Upper lobe of left lung (tissue), 6 donors: ENCODE data around the gene ABCB11. TPM values are rescaled to one million over a fixed set of nuclear protein-coding genes. Genes with fewer than 3 reads are reported as not detected.

Source experiments
- ATAC-seq, 2 donors: fragments of 200-7000 bp; cut with Tn5 transposase; one replicate each; pipeline ENCODE4 v1.9.1; 2022; ENCODE audit warnings: mild to moderate bottlenecking in 2 of 2, moderate library complexity in 2 of 2; ENCODE audit not compliant: low FRiP score in 2 of 2
- DNase-seq, 2 donors: peaks; one replicate each; pipeline ENCODE4 v3.0.0-alpha.2; 2019 to 2020
- H3K27ac ChIP-seq, 4 donors: fragments of 200-600 bp; sonication (generic); one replicate each; pipeline ENCODE4 v1.5.1; 2016 to 2019
- H3K27me3 ChIP-seq, 4 donors: fragments of 200-600 bp; sonication (generic); one replicate each; pipeline ENCODE4 v1.5.1; 2017 to 2019
- H3K36me3 ChIP-seq, 4 donors: fragments of 200-600 bp; sonication (generic); one replicate each; pipeline ENCODE4 v1.5.1; 2016 to 2019
- H3K4me1 ChIP-seq, 4 donors: fragments of 200-600 bp; sonication (generic); one replicate each; pipeline ENCODE4 v1.5.1; 2018 to 2019
- H3K4me3 ChIP-seq, 4 donors: fragments of 200-600 bp; sonication (generic); one replicate each; pipeline ENCODE4 v1.5.1; 2017 to 2019; ENCODE audit warnings: mild to moderate bottlenecking in 2 of 4, moderate library complexity in 1 of 4
- H3K9me3 ChIP-seq, 4 donors: fragments of 200-600 bp; sonication (generic); one replicate each; pipeline ENCODE4 v1.5.1; 2018 to 2019
- EP300 ChIP-seq, 4 donors: sonication (generic); formaldehyde crosslinking; IDR thresholded peaks; one replicate each; pipeline ENCODE4 v1.5.1; 2017; ENCODE audit warnings: antibody characterized with exemption in 4 of 4, control low read depth in 2 of 4
- POLR2A ChIP-seq, 4 donors: fragments of 450-650 bp; IDR thresholded peaks; one replicate each; pipeline ENCODE4 v1.5.1; 2016 to 2017; ENCODE audit warnings: antibody characterized with exemption in 4 of 4, mild to moderate bottlenecking in 2 of 4
- POLR2AphosphoS5 ChIP-seq, 2 donors: sonication (generic); formaldehyde crosslinking; IDR thresholded peaks; one replicate each; pipeline ENCODE4 v1.5.1; 2017; ENCODE audit warnings: antibody characterized with exemption in 2 of 2
- WGBS, 2 donors: methylation state at CpG; one replicate each; pipeline ENCODE4 v1.1.5; 2017 to 2018; 5-methylcytosine and 5-hydroxymethylcytosine counted together
- total RNA-seq, 6 donors: library from RNA; depleted of rRNA in 4 of 6; stranded (reverse); fragments of >200 nt in 4 of 6; gene quantifications; one replicate each; pipeline versions ENCODE4 v1.1.0 to v1.2.1, GENCODE V29; 2016 to 2021
- TF ChIP-seq, protein P1 (sequence below), 6 experiments: fragments of 450-650 bp in 4 of 6; fragments of 200-600 bp in 2 of 6; sonication (generic) in 2 of 6; IDR thresholded peaks; one replicate each; pipeline ENCODE4 v1.5.1; 2016 to 2019; ENCODE audit warnings: antibody characterized with exemption in 6 of 6
- donor health status: DM: no; HTN: no; CAD: no; lungs with moderate emphysema.
- donor health status: DM: no; HTN: yes; CAD: no; lungs with severe emphysema.

The ABCB11 gene
- total RNA-seq, 6 donors from 2014 or later: 0.03 to 3.6 TPM; not detected in 4

- H3K27me3 ChIP-seq: no peaks in the 10 kb centered on the region
- no peak for ATAC-seq
Observed at GRCh38 chr2:169039702-169040101, 8.6 kb upstream of the ABCB11 start.

DNA sequence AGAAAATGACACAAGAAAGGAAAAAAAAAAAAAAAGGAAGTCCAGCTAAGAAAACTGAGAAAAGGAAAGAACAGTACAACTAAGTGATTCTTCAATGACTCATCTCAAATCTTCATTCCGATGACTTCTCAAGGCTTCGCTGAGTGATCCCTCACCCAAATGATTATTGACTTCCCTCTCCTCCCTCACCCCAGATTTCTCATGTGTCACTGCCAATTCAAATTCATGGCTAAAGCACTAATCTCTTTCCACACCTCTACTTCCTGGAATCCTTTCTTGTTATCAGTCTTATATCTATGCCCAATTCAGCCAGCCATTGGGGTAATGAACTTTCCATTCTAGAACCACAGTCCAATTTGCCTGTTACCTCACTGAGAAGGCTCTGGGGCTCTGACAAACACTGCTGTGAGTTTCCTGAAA lies 7.2 kb upstream of the ABCB11 start:
- peak in 1 of 2 donors; percentile 83 for ATAC-seq
- no peaks in the 10 kb centered on the region for H3K9me3 ChIP-seq
- WGBS, 2 donors: 60 to 80% methylated on average over 2 of the region's 2 CpGs
- no peak overlapping the region for H3K4me3 ChIP-seq
- H3K4me1 ChIP-seq: peaks cover 0 to 5% (median 1%) of the 10 kb centered on the region in 4 donors
- DNase-seq: no peak
- no peaks in the 10 kb centered on the region for H3K36me3 ChIP-seq
- H3K27ac ChIP-seq: peak overlapping the region in 1 of 4 donors; percentile 14
- no peaks in the 10 kb centered on the region for H3K27me3 ChIP-seq
- TF ChIP-seq POLR2A (IDR thresholded peaks at IDR 0.05): no peak
- no peak for TF ChIP-seq POLR2AphosphoS5 (IDR thresholded peaks at IDR 0.05)
- TF ChIP-seq, protein P1, sequence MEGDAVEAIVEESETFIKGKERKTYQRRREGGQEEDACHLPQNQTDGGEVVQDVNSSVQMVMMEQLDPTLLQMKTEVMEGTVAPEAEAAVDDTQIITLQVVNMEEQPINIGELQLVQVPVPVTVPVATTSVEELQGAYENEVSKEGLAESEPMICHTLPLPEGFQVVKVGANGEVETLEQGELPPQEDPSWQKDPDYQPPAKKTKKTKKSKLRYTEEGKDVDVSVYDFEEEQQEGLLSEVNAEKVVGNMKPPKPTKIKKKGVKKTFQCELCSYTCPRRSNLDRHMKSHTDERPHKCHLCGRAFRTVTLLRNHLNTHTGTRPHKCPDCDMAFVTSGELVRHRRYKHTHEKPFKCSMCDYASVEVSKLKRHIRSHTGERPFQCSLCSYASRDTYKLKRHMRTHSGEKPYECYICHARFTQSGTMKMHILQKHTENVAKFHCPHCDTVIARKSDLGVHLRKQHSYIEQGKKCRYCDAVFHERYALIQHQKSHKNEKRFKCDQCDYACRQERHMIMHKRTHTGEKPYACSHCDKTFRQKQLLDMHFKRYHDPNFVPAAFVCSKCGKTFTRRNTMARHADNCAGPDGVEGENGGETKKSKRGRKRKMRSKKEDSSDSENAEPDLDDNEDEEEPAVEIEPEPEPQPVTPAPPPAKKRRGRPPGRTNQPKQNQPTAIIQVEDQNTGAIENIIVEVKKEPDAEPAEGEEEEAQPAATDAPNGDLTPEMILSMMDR (IDR thresholded peaks at IDR 0.05): no peak
- no peak for TF ChIP-seq EP300 (IDR thresholded peaks at IDR 0.05)

More at GRCh38 chr2:169039702-169040101, 8.6 kb upstream of the ABCB11 start:
- H3K4me1 ChIP-seq: peaks cover 0 to 5% (median 1%) of the 10 kb centered on the region in 4 donors
- no peak for DNase-seq
- H3K27ac ChIP-seq: no peak overlapping the region
- H3K9me3 ChIP-seq: no peaks in the 10 kb centered on the region
- WGBS, 2 donors: 69% methylated on average over 4 of the region's 4 CpGs
- no peak overlapping the region for H3K4me3 ChIP-seq
- H3K36me3 ChIP-seq: no peaks in the 10 kb centered on the region
- TF ChIP-seq POLR2A (IDR thresholded peaks at IDR 0.05) (no peak), EP300 (IDR thresholded peaks at IDR 0.05) (no peak), POLR2AphosphoS5 (IDR thresholded peaks at IDR 0.05) (no peak)
- TF ChIP-seq, protein P1 (IDR thresholded peaks at IDR 0.05): no peak

- 63 to 76% methylated on average over 4 of the region's 4 CpGs for WGBS, 2 donors
- Histone ChIP-seq H3K27ac (peak overlapping the region in 2 of 4 donors; percentile 20 to 41), H3K27me3 (no peaks in the 10 kb centered on the region), H3K4me3 (no peak overlapping the region), H3K9me3 (no peaks in the 10 kb centered on the region), H3K36me3 (no peaks in the 10 kb centered on the region), H3K4me1 (peaks cover 0 to 5% (median 1%) of the 10 kb centered on the region in 4 donors)
- TF ChIP-seq, protein P1 (IDR thresholded peaks at IDR 0.05): no peak
- no peak for TF ChIP-seq POLR2A (IDR thresholded peaks at IDR 0.05)
- no peak for TF ChIP-seq POLR2AphosphoS5 (IDR thresholded peaks at IDR 0.05)
- TF ChIP-seq EP300 (IDR thresholded peaks at IDR 0.05): no peak
- DNase-seq (no peak), ATAC-seq (peak in 1 of 2 donors; percentile 73)
Observed at GRCh38 chr2:169036736-169037440, 5.8 kb upstream of the ABCB11 start.

DNA sequence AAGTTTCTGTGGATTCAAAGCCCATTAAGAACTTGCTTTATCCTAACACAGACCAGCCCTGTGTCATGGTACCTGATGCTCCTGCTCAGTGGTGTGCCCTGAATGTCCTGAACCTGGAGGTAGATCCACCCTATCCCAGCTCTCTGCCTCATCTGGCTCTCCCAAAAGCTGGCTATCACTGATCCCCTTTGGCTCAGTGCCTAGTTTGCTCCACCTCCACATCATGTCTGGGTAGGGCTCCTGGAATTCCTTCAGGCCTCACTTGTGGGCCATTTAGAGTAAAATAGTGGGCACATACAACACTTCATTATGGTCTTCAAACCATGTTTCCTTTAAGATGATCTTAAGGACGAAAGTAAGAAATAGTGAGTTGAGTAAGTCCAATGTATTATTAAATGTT lies 4.8 kb upstream of the ABCB11 start:
- H3K4me3 ChIP-seq: no peak overlapping the region
- no peak for TF ChIP-seq EP300 (IDR thresholded peaks at IDR 0.05)
- no peak for TF ChIP-seq POLR2AphosphoS5 (IDR thresholded peaks at IDR 0.05)
- no peak for TF ChIP-seq POLR2A (IDR thresholded peaks at IDR 0.05)
- no peaks in the 10 kb centered on the region for H3K9me3 ChIP-seq
- ATAC-seq (no peak), DNase-seq (no peak)
- 95 to 96% methylated on average over 1 of the region's 1 CpG for WGBS, 2 donors
- H3K27ac ChIP-seq: no peak overlapping the region
- H3K36me3 ChIP-seq: no peaks in the 10 kb centered on the region
- peaks cover 0 to 5% (median 1%) of the 10 kb centered on the region in 4 donors for H3K4me1 ChIP-seq
- no peaks in the 10 kb centered on the region for H3K27me3 ChIP-seq

DNA sequence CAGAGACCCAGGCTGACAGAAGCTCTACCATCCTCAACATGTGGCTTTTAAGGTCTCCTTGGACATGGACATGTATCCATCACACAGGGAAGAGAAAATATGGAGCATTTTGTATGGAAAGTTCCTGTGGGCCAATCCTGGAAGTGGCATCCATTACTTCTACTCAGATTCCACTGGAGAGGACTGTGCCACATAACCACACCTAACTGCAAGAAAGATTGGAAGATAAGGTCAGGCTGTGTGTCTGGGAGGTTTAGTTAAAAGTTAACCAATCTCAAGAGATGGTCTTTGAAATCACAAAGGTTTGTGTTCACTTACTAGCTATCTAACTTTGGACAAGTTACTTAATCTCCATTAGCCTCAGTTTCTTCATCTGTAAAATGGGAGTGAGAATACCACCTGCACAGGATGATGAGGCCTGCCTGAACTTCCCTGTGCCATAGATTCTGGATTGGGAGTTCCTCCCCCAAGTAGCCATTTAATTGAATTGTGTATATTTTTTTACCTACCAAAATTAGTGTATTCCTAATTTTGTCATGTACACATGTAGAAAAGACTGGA lies 3.9 kb upstream of the ABCB11 start:
- Histone ChIP-seq H3K9me3 (no peaks in the 10 kb centered on the region), H3K27ac (no peak overlapping the region), H3K36me3 (no peaks in the 10 kb centered on the region), H3K4me1 (peaks cover 0 to 5% (median 1%) of the 10 kb centered on the region in 4 donors), H3K27me3 (no peaks in the 10 kb centered on the region), H3K4me3 (no peak overlapping the region)
- no peak for ATAC-seq
- no peak for DNase-seq
- TF ChIP-seq POLR2AphosphoS5 (IDR thresholded peaks at IDR 0.05) (no peak), POLR2A (IDR thresholded peaks at IDR 0.05) (no peak), EP300 (IDR thresholded peaks at IDR 0.05) (no peak)
- TF ChIP-seq, protein P1 (IDR thresholded peaks at IDR 0.05): no peak
